Mesendoderm (in vitro differentiated cells): ENCODE data around the gene ARL5B.

Experiments
- DNase-seq: peaks from one replicate; pipeline ENCODE4 v3.0.0; 2013
- H2AK5ac ChIP-seq: 2 replicates; pipeline ENCODE4 v1.6.1; 2013; ENCODE audit warnings: low read length, inconsistent platforms
- H2BK120ac ChIP-seq: 2 replicates; pipeline ENCODE4 v1.6.1; 2013; ENCODE audit warnings: low read depth, mild to moderate bottlenecking, low read length, moderate library complexity, mixed read lengths
- H2BK15ac ChIP-seq: replicated peaks from 2 replicates; pipeline ENCODE4 v1.6.1; 2013; ENCODE audit warnings: low read depth, mild to moderate bottlenecking, moderate library complexity
- H2BK5ac ChIP-seq: 2 replicates; pipeline ENCODE4 v1.6.1; 2013; ENCODE audit warnings: low read length, inconsistent platforms
- H3K18ac ChIP-seq: 2 replicates; pipeline ENCODE4 v1.6.1; 2013; ENCODE audit warnings: mild to moderate bottlenecking, low read length, mixed read lengths
- H3K23ac ChIP-seq: one replicate; pipeline ENCODE4 v1.6.1; 2013; ENCODE audit warnings: low read length
- H3K27ac ChIP-seq: 2 replicates; pipeline ENCODE4 v1.5.1; 2013; ENCODE audit warnings: low read depth, mild to moderate bottlenecking, inconsistent platforms, low read length, moderate library complexity
- H3K27me3 ChIP-seq: 2 replicates; pipeline ENCODE4 v1.6.1; 2013; ENCODE audit warnings: low read length, control low read depth, mild to moderate bottlenecking, inconsistent platforms; ENCODE audit not compliant: insufficient read depth, poor library complexity
- H3K36me3 ChIP-seq: 2 replicates; pipeline ENCODE4 v1.6.1; 2013; ENCODE audit warnings: low read length, inconsistent platforms; ENCODE audit not compliant: control insufficient read depth, insufficient read depth
- H3K4ac ChIP-seq: one replicate; pipeline ENCODE4 v1.6.1; 2013; ENCODE audit warnings: low read depth, mild to moderate bottlenecking, low read length, moderate library complexity
- H3K4me1 ChIP-seq: 2 replicates; pipeline ENCODE4 v1.6.1; 2013; ENCODE audit warnings: low read depth, low read length, inconsistent platforms; ENCODE audit not compliant: control insufficient read depth
- H3K4me2 ChIP-seq: 2 replicates; pipeline ENCODE4 v1.6.1; 2013; ENCODE audit warnings: low read length
- H3K4me3 ChIP-seq: 2 replicates; pipeline ENCODE4 v1.5.1; 2013; ENCODE audit warnings: mild to moderate bottlenecking, low read length
- H3K56ac ChIP-seq: one replicate; pipeline ENCODE4 v1.6.1; 2013; ENCODE audit warnings: low read length
- H3K79me1 ChIP-seq: 2 replicates; pipeline ENCODE4 v1.6.1; 2013; ENCODE audit warnings: low read length, inconsistent platforms
- H3K79me2 ChIP-seq: 2 replicates; pipeline ENCODE4 v1.6.1; 2013; ENCODE audit warnings: mild to moderate bottlenecking, low read length; ENCODE audit not compliant: control insufficient read depth, insufficient read depth
- H3K9ac ChIP-seq: 2 replicates; pipeline ENCODE4 v1.6.1; 2013; ENCODE audit warnings: low read length, inconsistent platforms
- H4K5ac ChIP-seq: one replicate; pipeline ENCODE4 v1.6.1; 2013; ENCODE audit warnings: low read length
- H4K8ac ChIP-seq: one replicate; pipeline ENCODE4 v1.6.1; 2013; ENCODE audit warnings: low read depth, mild to moderate bottlenecking, control low read depth, low read length, moderate library complexity
- WGBS: extraction: QIAGEN DNeasy Blood & Tissue Kit; methylation state at CpG from one replicate; pipeline ENCODE4 v1.1.7; 2013; ENCODE audit warnings: low lambda C conversion rate, missing lambda C conversion rate; ENCODE audit not compliant: insufficient coverage; ENCODE audit errors: extremely low coverage; 5-methylcytosine and 5-hydroxymethylcytosine counted together

ARL5B gene

DNA sequence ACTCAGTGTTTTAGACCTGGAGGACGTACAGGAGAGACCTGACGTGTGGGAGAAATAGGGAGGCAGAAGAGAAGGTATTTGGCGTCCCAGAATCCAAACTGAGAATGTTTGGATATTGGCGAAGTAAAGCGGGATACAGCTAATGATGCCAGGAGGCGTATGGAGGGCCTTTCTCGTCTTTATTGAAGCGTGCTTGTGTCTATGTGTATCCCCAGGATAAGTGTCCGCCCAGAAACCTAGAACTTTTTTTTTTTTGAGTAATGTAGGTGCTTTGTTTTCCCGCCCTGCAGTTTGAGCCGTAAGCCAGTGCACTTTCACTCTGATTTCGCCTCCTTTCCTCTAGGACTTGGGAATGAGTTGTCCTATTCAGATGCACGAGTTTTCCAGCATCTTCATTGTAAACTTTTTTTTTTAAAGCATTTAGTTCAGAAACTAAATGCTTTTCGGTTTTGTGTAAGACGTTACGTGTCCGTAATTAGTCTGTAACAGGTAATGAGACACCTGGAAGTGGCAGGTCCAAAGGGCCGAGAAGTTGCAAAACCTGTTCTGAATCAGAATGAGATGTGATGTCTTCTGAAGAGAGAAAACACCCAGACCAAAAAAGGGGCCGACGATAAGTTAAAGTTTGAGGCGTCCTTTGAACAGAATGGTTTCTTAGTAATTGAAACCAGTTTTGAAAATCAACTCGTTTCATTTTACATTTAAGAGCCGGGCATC is 746 bp downstream of the ARL5B start:
- peaks cover 7% of the 10 kb centered on the region for H3K4me1 ChIP-seq
- H3K79me1 ChIP-seq, result peaks cover 2% of the 10 kb centered on the region
- peak overlapping the region; percentile 93 for H3K18ac ChIP-seq
- H2AK5ac ChIP-seq, result peak overlapping the region; percentile 40
- no CpG with 5 or more reads among the region's 23 CpGs for WGBS
- H2BK5ac ChIP-seq, result peak overlapping the region; percentile 10
- peak overlapping the region; percentile 59 for H4K5ac ChIP-seq
- peak overlapping the region; percentile 95 for H3K9ac ChIP-seq
- no peak overlapping the region for H2BK15ac ChIP-seq
- no peak overlapping the region for H3K23ac ChIP-seq
- H3K56ac ChIP-seq, result peak overlapping the region; percentile 98
- peak overlapping the region; percentile 36 for H3K4me2 ChIP-seq
- H3K36me3 ChIP-seq, result no peaks in the 10 kb centered on the region
- peak overlapping the region; percentile 88 for H3K4me3 ChIP-seq
- H2BK120ac ChIP-seq, result no peak overlapping the region
- DNase-seq, result peak; percentile 68
- H3K4ac ChIP-seq, result no peak overlapping the region
- H3K27me3 ChIP-seq, result no peaks in the 10 kb centered on the region
- H3K79me2 ChIP-seq, result peaks cover 49% of the 10 kb centered on the region
- H4K8ac ChIP-seq, result no peak overlapping the region
- H3K27ac ChIP-seq, result peak overlapping the region; percentile 97

DNA sequence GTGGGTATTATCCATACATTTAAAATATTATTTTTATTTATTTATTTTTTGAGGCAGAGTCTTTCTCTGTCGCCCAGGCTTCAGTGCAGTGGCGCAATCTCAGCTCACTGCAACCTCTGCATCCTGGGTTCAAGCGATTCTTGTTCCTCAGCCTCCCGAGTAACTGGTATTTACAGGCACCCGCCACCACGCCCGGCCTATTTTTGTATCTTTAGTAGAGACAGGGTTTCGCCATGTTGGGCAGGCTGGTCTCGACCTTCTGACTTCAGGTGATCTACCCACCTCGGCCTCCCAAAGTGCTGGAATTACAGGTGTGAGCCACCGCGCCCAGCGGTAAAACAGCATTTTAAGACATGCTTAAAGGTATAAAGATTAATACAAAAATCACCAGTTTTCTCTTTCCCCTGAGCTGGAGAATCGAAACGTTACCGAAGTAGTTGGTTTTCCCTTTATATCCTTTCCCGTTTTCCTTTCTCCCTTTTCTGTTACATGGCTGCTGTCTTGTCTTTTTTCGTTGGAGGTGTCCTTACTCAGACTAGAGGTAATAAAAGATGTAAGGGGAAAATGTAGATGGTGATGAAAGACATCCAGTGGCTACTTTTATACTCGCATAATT is 1.7 kb downstream of the ARL5B start:
- Histone ChIP-seq H3K27me3 (no peaks in the 10 kb centered on the region), H3K36me3 (no peaks in the 10 kb centered on the region), H3K23ac (no peak overlapping the region), H2BK15ac (no peak overlapping the region), H3K56ac (peak overlapping the region; percentile 10), H3K27ac (no peak overlapping the region), H3K4me1 (peaks cover 12% of the 10 kb centered on the region), H3K79me1 (peaks cover 2% of the 10 kb centered on the region), H4K5ac (no peak overlapping the region), H2BK120ac (no peak overlapping the region), H3K4me2 (peak overlapping the region; percentile 13), H3K18ac (no peak overlapping the region), H3K79me2 (peaks cover 57% of the 10 kb centered on the region), H3K4ac (no peak overlapping the region), H2BK5ac (no peak overlapping the region), H3K9ac (no peak overlapping the region), H3K4me3 (no peak overlapping the region), H4K8ac (no peak overlapping the region), H2AK5ac (no peak overlapping the region)
- no CpG with 5 or more reads among the region's 19 CpGs for WGBS
- DNase-seq, result no peak

GRCh38 chr10:18664841-18665478 is 5.7 kb downstream of the ARL5B start:
- H3K79me2 ChIP-seq, result peaks cover 53% of the 10 kb centered on the region
- no peak overlapping the region for H3K4ac ChIP-seq
- no peaks in the 10 kb centered on the region for H3K27me3 ChIP-seq
- H3K27ac ChIP-seq, result no peak overlapping the region
- H4K8ac ChIP-seq, result no peak overlapping the region
- no peak overlapping the region for H3K56ac ChIP-seq
- H2BK15ac ChIP-seq, result no peak overlapping the region
- H2BK5ac ChIP-seq, result no peak overlapping the region
- H3K4me2 ChIP-seq, result no peak overlapping the region
- no peak overlapping the region for H2AK5ac ChIP-seq
- H3K4me3 ChIP-seq, result no peak overlapping the region
- peak; percentile 48 for DNase-seq
- no peak overlapping the region for H3K18ac ChIP-seq
- no CpG with 5 or more reads among the region's 2 CpGs for WGBS
- H3K79me1 ChIP-seq, result peaks cover 2% of the 10 kb centered on the region
- H2BK120ac ChIP-seq, result no peak overlapping the region
- peaks cover 10% of the 10 kb centered on the region for H3K4me1 ChIP-seq
- no peak overlapping the region for H3K23ac ChIP-seq
- H4K5ac ChIP-seq, result no peak overlapping the region
- H3K36me3 ChIP-seq, result no peaks in the 10 kb centered on the region
- H3K9ac ChIP-seq, result no peak overlapping the region

GRCh38 chr10:18665815-18666558 is 6.8 kb downstream of the ARL5B start:
- DNase-seq, result no peak
- no peak overlapping the region for H3K9ac ChIP-seq
- peaks cover 10% of the 10 kb centered on the region for H3K4me1 ChIP-seq
- no peak overlapping the region for H3K56ac ChIP-seq
- H2BK5ac ChIP-seq, result no peak overlapping the region
- no peak overlapping the region for H3K4me2 ChIP-seq
- H3K79me1 ChIP-seq, result peaks cover 2% of the 10 kb centered on the region
- no peaks in the 10 kb centered on the region for H3K27me3 ChIP-seq
- no peak overlapping the region for H3K18ac ChIP-seq
- no peak overlapping the region for H3K4me3 ChIP-seq
- H3K79me2 ChIP-seq, result peaks cover 45% of the 10 kb centered on the region
- H4K5ac ChIP-seq, result no peak overlapping the region
- no peak overlapping the region for H3K27ac ChIP-seq
- WGBS, result no CpG with 5 or more reads among the region's 3 CpGs
- H3K4ac ChIP-seq, result no peak overlapping the region
- H2AK5ac ChIP-seq, result no peak overlapping the region
- H4K8ac ChIP-seq, result no peak overlapping the region
- no peak overlapping the region for H3K23ac ChIP-seq
- no peak overlapping the region for H2BK15ac ChIP-seq
- no peak overlapping the region for H2BK120ac ChIP-seq
- H3K36me3 ChIP-seq, result no peaks in the 10 kb centered on the region

- Histone ChIP-seq H3K4ac (no peak overlapping the region), H4K8ac (no peak overlapping the region), H3K9ac (no peak overlapping the region), H3K27ac (peak overlapping the region; percentile 37), H3K4me1 (peaks cover 8% of the 10 kb centered on the region), H3K79me2 (peaks cover 36% of the 10 kb centered on the region), H3K4me3 (no peak overlapping the region), H3K56ac (no peak overlapping the region), H3K79me1 (no peaks in the 10 kb centered on the region), H2AK5ac (no peak overlapping the region), H2BK120ac (no peak overlapping the region), H3K4me2 (no peak overlapping the region), H2BK15ac (no peak overlapping the region), H3K23ac (no peak overlapping the region), H3K36me3 (no peaks in the 10 kb centered on the region), H3K27me3 (no peaks in the 10 kb centered on the region), H3K18ac (no peak overlapping the region), H2BK5ac (no peak overlapping the region), H4K5ac (no peak overlapping the region)
- WGBS, result no CpG with 5 or more reads among the region's 2 CpGs
- peak; percentile 87 for DNase-seq
Observed at GRCh38 chr10:18666810-18667209, 7.6 kb downstream of the ARL5B start.
